Measurements from ENCODE around the gene ZDHHC3. TPM values are rescaled to one million over a fixed set of nuclear protein-coding genes. Genes with fewer than 3 reads are reported as not detected.

The ZDHHC3 gene
- total and polyA plus RNA-seq, 4 donors = 15.4 to 43.0 (median 24.4) TPM

DNA sequence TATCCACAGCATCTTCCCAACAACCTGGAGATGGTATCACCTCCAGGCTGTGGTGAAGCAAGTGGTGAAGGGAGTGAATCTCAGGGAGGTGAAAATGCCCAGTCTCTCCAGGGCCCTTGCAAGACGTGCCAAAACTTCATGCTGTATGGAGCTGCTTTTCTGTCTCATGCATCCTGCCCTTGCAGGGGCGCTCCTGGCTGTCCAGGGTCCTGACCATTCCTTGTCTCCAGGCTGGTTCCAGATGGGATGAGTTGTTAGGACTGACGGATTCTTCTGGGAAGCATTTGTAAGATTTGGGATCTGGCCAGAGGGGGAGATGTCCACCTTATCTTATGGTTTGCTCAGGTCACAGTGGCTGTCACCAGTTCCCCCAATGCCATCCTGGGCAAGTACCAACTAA lies 85.7 kb downstream of the ZDHHC3 start:
- H3K4me3 ChIP-seq (ENCODE audit: low read depth in 1 of 3, low read length in 3 of 3) = no peak overlapping the region
- H3K9me3 ChIP-seq (ENCODE audit: control insufficient read depth in 4 of 4, low read length in 3 of 4) = no peaks in the 10 kb centered on the region
- DNase-seq (ENCODE audit: low spot score) = no peak
- 46% methylated on average over 3 of the region's 3 CpGs for WGBS
- no peaks in the 10 kb centered on the region for H3K36me3 ChIP-seq (ENCODE audit: control insufficient read depth in 4 of 4, insufficient read depth in 3 of 4, low read depth in 1 of 4, low read length in 3 of 4)
- no peak overlapping the region for H3K27ac ChIP-seq (ENCODE audit: low read depth in 1 of 2, low read length in 2 of 2)
- H3K4me1 ChIP-seq (ENCODE audit: control insufficient read depth in 4 of 4, insufficient read depth in 4 of 4, low read length in 3 of 4) = no peaks in the 10 kb centered on the region
- H3K9ac ChIP-seq (ENCODE audit: low read depth in 1 of 2, low read length in 2 of 2) = no peak overlapping the region
- no peaks in the 10 kb centered on the region for H3K27me3 ChIP-seq (ENCODE audit: control insufficient read depth in 4 of 4, insufficient read depth in 4 of 4, low read length in 3 of 4)
- TF ChIP-seq NR2F2 (IDR thresholded peaks at IDR 0.05) (no peak), ATF3 (IDR thresholded peaks at IDR 0.05) (no peak), SP1 (IDR thresholded peaks at IDR 0.05) (no peak), RXRA (IDR thresholded peaks at IDR 0.05) (no peak), FOXA1 (IDR thresholded peaks at IDR 0.05) (no peak), TAF1 (conservative IDR thresholded peaks at IDR 0.05) (no peak), FOXA2 (IDR thresholded peaks at IDR 0.05) (no peak), HNF4G (IDR thresholded peaks at IDR 0.05) (no peak), EGR1 (IDR thresholded peaks at IDR 0.05; ENCODE audit: low read depth in 2 of 2) (no peak), RAD21 (IDR thresholded peaks at IDR 0.05) (no peak)
- TF ChIP-seq, protein P1, sequence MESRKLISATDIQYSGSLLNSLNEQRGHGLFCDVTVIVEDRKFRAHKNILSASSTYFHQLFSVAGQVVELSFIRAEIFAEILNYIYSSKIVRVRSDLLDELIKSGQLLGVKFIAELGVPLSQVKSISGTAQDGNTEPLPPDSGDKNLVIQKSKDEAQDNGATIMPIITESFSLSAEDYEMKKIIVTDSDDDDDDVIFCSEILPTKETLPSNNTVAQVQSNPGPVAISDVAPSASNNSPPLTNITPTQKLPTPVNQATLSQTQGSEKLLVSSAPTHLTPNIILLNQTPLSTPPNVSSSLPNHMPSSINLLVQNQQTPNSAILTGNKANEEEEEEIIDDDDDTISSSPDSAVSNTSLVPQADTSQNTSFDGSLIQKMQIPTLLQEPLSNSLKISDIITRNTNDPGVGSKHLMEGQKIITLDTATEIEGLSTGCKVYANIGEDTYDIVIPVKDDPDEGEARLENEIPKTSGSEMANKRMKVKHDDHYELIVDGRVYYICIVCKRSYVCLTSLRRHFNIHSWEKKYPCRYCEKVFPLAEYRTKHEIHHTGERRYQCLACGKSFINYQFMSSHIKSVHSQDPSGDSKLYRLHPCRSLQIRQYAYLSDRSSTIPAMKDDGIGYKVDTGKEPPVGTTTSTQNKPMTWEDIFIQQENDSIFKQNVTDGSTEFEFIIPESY (IDR thresholded peaks at IDR 0.05) = no peak
- TF ChIP-seq, protein P2, sequence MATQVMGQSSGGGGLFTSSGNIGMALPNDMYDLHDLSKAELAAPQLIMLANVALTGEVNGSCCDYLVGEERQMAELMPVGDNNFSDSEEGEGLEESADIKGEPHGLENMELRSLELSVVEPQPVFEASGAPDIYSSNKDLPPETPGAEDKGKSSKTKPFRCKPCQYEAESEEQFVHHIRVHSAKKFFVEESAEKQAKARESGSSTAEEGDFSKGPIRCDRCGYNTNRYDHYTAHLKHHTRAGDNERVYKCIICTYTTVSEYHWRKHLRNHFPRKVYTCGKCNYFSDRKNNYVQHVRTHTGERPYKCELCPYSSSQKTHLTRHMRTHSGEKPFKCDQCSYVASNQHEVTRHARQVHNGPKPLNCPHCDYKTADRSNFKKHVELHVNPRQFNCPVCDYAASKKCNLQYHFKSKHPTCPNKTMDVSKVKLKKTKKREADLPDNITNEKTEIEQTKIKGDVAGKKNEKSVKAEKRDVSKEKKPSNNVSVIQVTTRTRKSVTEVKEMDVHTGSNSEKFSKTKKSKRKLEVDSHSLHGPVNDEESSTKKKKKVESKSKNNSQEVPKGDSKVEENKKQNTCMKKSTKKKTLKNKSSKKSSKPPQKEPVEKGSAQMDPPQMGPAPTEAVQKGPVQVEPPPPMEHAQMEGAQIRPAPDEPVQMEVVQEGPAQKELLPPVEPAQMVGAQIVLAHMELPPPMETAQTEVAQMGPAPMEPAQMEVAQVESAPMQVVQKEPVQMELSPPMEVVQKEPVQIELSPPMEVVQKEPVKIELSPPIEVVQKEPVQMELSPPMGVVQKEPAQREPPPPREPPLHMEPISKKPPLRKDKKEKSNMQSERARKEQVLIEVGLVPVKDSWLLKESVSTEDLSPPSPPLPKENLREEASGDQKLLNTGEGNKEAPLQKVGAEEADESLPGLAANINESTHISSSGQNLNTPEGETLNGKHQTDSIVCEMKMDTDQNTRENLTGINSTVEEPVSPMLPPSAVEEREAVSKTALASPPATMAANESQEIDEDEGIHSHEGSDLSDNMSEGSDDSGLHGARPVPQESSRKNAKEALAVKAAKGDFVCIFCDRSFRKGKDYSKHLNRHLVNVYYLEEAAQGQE (IDR thresholded peaks at IDR 0.05) = no peak

- no peaks in the 10 kb centered on the region for H3K27me3 ChIP-seq (ENCODE audit: control insufficient read depth in 4 of 4, insufficient read depth in 4 of 4, low read length in 3 of 4)
- H3K4me1 ChIP-seq (ENCODE audit: control insufficient read depth in 4 of 4, insufficient read depth in 4 of 4, low read length in 3 of 4) = no peaks in the 10 kb centered on the region
- 74% methylated on average over 7 of the region's 7 CpGs for WGBS
- no peaks in the 10 kb centered on the region for H3K9me3 ChIP-seq (ENCODE audit: control insufficient read depth in 4 of 4, low read length in 3 of 4)
- no peak overlapping the region for H3K4me3 ChIP-seq (ENCODE audit: low read depth in 1 of 3, low read length in 3 of 3)
- no peak for DNase-seq (ENCODE audit: low spot score)
- TF ChIP-seq HNF4G (IDR thresholded peaks at IDR 0.05) = no peak
- no peak for TF ChIP-seq HNF4A (conservative IDR thresholded peaks at IDR 0.05)
- TF ChIP-seq FOXA1 (IDR thresholded peaks at IDR 0.05) = no peak
- TF ChIP-seq EGR1 (IDR thresholded peaks at IDR 0.05; ENCODE audit: low read depth in 2 of 2) = no peak
- no peak for TF ChIP-seq RAD21 (IDR thresholded peaks at IDR 0.05)
- no peak for TF ChIP-seq NR2F2 (IDR thresholded peaks at IDR 0.05)
- no peak for TF ChIP-seq FOXA2 (IDR thresholded peaks at IDR 0.05)
- H3K36me3 ChIP-seq (ENCODE audit: control insufficient read depth in 4 of 4, insufficient read depth in 3 of 4, low read depth in 1 of 4, low read length in 3 of 4) = no peaks in the 10 kb centered on the region
- no peak overlapping the region for H3K27ac ChIP-seq (ENCODE audit: low read depth in 1 of 2, low read length in 2 of 2)
- no peak overlapping the region for H3K9ac ChIP-seq (ENCODE audit: low read depth in 1 of 2, low read length in 2 of 2)
Measured at GRCh38 chr3:44887101-44887500, 88.9 kb downstream of the ZDHHC3 start.

- no peak for DNase-seq (ENCODE audit: low spot score)
- H3K27me3 ChIP-seq (ENCODE audit: control insufficient read depth in 4 of 4, insufficient read depth in 4 of 4, low read length in 3 of 4) = no peaks in the 10 kb centered on the region
- WGBS = 69% methylated on average over 3 of the region's 3 CpGs
- TF ChIP-seq RAD21 (IDR thresholded peaks at IDR 0.05) (no peak), FOXA1 (IDR thresholded peaks at IDR 0.05) (no peak), HNF4G (IDR thresholded peaks at IDR 0.05) (no peak), SP1 (IDR thresholded peaks at IDR 0.05) (no peak), ATF3 (IDR thresholded peaks at IDR 0.05) (no peak), JUND (IDR thresholded peaks at IDR 0.05) (no peak), YY1 (IDR thresholded peaks at IDR 0.05) (no peak), MAX (IDR thresholded peaks at IDR 0.05) (no peak)
- TF ChIP-seq, protein P1 (IDR thresholded peaks at IDR 0.05) = no peak
- TF ChIP-seq, protein P2 (IDR thresholded peaks at IDR 0.05) = no peak
Measured at GRCh38 chr3:44886561-44886960, 89.4 kb downstream of the ZDHHC3 start.

More at GRCh38 chr3:44886561-44886960, 89.4 kb downstream of the ZDHHC3 start:
- H3K9me3 ChIP-seq (ENCODE audit: control insufficient read depth in 4 of 4, low read length in 3 of 4) = no peaks in the 10 kb centered on the region
- no peak overlapping the region for H3K9ac ChIP-seq (ENCODE audit: low read depth in 1 of 2, low read length in 2 of 2)
- no peak overlapping the region for H3K4me3 ChIP-seq (ENCODE audit: low read depth in 1 of 3, low read length in 3 of 3)
- no peaks in the 10 kb centered on the region for H3K4me1 ChIP-seq (ENCODE audit: control insufficient read depth in 4 of 4, insufficient read depth in 4 of 4, low read length in 3 of 4)
- no peak overlapping the region for H3K27ac ChIP-seq (ENCODE audit: low read depth in 1 of 2, low read length in 2 of 2)
- H3K36me3 ChIP-seq (ENCODE audit: control insufficient read depth in 4 of 4, insufficient read depth in 3 of 4, low read depth in 1 of 4, low read length in 3 of 4) = no peaks in the 10 kb centered on the region

Measured in liver (tissue), 9 donors.